Osteoblast (primary cell): Measurements from ENCODE around the gene FAM13C. TPM values are rescaled to one million over a fixed set of nuclear protein-coding genes. Genes with fewer than 3 reads are reported as not detected.
A peak's percentile ranks its signal among the peaks of the same experiment; 100 is the strongest.

ENCODE experiments used
- DNase-seq: peaks from one replicate; pipeline ENCODE4 v3.0.0; 2011; ENCODE audit warnings: low spot score, mixed read lengths; ENCODE audit not compliant: insufficient read length; ENCODE audit errors: missing footprints
- H2AFZ ChIP-seq: 2 replicates; pipeline ENCODE4 v1.6.0; 2011; ENCODE audit warnings: mild to moderate bottlenecking, low read length
- H3K27ac ChIP-seq: 2 replicates; pipeline ENCODE4 v1.5.1; 2011; ENCODE audit warnings: mild to moderate bottlenecking, low read depth, low read length, moderate library complexity
- H3K27me3 ChIP-seq: 2 replicates; pipeline ENCODE4 v1.6.0; 2012; ENCODE audit warnings: mild to moderate bottlenecking, control low read depth, inconsistent platforms, low read length, moderate library complexity; ENCODE audit not compliant: insufficient read depth
- H3K36me3 ChIP-seq: 2 replicates; pipeline ENCODE4 v1.5.1; 2011; ENCODE audit warnings: mild to moderate bottlenecking, low read length, control low read depth, moderate library complexity; ENCODE audit not compliant: insufficient read depth
- H3K4me1 ChIP-seq: 2 replicates; pipeline ENCODE4 v1.5.1; 2011; ENCODE audit warnings: mild to moderate bottlenecking, low read length, control low read depth, moderate library complexity; ENCODE audit not compliant: insufficient read depth
- H3K4me2 ChIP-seq: 2 replicates; pipeline ENCODE4 v1.6.0; 2011; ENCODE audit warnings: mild to moderate bottlenecking, low read length; ENCODE audit not compliant: insufficient read depth
- H3K4me3 ChIP-seq: fragments of 200-600 bp; sonication (generic); 3 replicates; pipeline ENCODE4 v1.5.1; 2012; ENCODE audit warnings: mild to moderate bottlenecking, low read length, inconsistent platforms; ENCODE audit not compliant: insufficient read depth
- H3K79me2 ChIP-seq: 2 replicates; pipeline ENCODE4 v1.6.0; 2012; ENCODE audit warnings: mild to moderate bottlenecking, low read length, control low read depth, inconsistent platforms; ENCODE audit not compliant: insufficient read depth
- H3K9me3 ChIP-seq: 2 replicates; pipeline ENCODE4 v1.5.1; 2011; ENCODE audit warnings: low read depth, low read length, control low read depth
- H4K20me1 ChIP-seq: 2 replicates; pipeline ENCODE4 v1.6.0; 2012; ENCODE audit warnings: mild to moderate bottlenecking, low read length, control low read depth; ENCODE audit not compliant: insufficient read depth
- CTCF ChIP-seq: IDR thresholded peaks from 2 replicates; pipeline ENCODE4 v1.5.1; 2011; ENCODE audit warnings: mild to moderate bottlenecking, low read depth, low read length, moderate library complexity; ENCODE audit errors: extremely low read depth
- total RNA-seq: library from RNA; depleted of rRNA; stranded (reverse); fragments of >200 nt; gene quantifications from 2 replicates; pipeline ENCODE4 v1.2.3, GENCODE V29; 2012

FAM13C gene
- total RNA-seq, 1 donor, result 6.5 TPM

GRCh38 chr10:59339351-59339750, 23.0 kb downstream of the FAM13C start:
- Histone ChIP-seq H3K4me3 (no peak overlapping the region), H3K79me2 (no peaks in the 10 kb centered on the region), H3K4me2 (no peak overlapping the region), H3K9me3 (no peaks in the 10 kb centered on the region), H3K36me3 (no peaks in the 10 kb centered on the region), H3K27ac (no peak overlapping the region), H3K27me3 (no peaks in the 10 kb centered on the region), H2AFZ (peak overlapping the region; percentile 17), H4K20me1 (no peaks in the 10 kb centered on the region), H3K4me1 (peaks cover 14% of the 10 kb centered on the region)
- no peak for DNase-seq
- no peak for TF ChIP-seq CTCF

GRCh38 chr10:59337201-59337652, 25.1 kb downstream of the FAM13C start:
- Histone ChIP-seq H3K79me2 (no peaks in the 10 kb centered on the region), H3K4me2 (no peak overlapping the region), H3K36me3 (no peaks in the 10 kb centered on the region), H3K27me3 (no peaks in the 10 kb centered on the region), H3K4me1 (peaks cover 14% of the 10 kb centered on the region), H3K9me3 (no peaks in the 10 kb centered on the region), H2AFZ (peak overlapping the region; percentile 30), H3K4me3 (no peak overlapping the region), H3K27ac (peak overlapping the region; percentile 17), H4K20me1 (no peaks in the 10 kb centered on the region)
- TF ChIP-seq CTCF, result no peak
- DNase-seq, result peak; percentile 58

GRCh38 chr10:59336632-59337031, 25.7 kb downstream of the FAM13C start:
- H3K4me3 ChIP-seq, result no peak overlapping the region
- H4K20me1 ChIP-seq, result no peaks in the 10 kb centered on the region
- H3K36me3 ChIP-seq, result no peaks in the 10 kb centered on the region
- H2AFZ ChIP-seq, result peak overlapping the region; percentile 30
- H3K9me3 ChIP-seq, result no peaks in the 10 kb centered on the region
- peak; percentile 57 for DNase-seq
- no peaks in the 10 kb centered on the region for H3K79me2 ChIP-seq
- TF ChIP-seq CTCF, result no peak
- H3K4me2 ChIP-seq, result no peak overlapping the region
- peak overlapping the region; percentile 17 for H3K27ac ChIP-seq
- peaks cover 14% of the 10 kb centered on the region for H3K4me1 ChIP-seq
- no peaks in the 10 kb centered on the region for H3K27me3 ChIP-seq

GRCh38 chr10:59335497-59335896, 26.9 kb downstream of the FAM13C start:
- Histone ChIP-seq H2AFZ (no peak overlapping the region), H3K36me3 (no peaks in the 10 kb centered on the region), H3K79me2 (no peaks in the 10 kb centered on the region), H3K4me3 (no peak overlapping the region), H3K4me2 (no peak overlapping the region), H3K27me3 (no peaks in the 10 kb centered on the region), H3K4me1 (peaks cover 14% of the 10 kb centered on the region), H3K9me3 (no peaks in the 10 kb centered on the region), H4K20me1 (no peaks in the 10 kb centered on the region), H3K27ac (no peak overlapping the region)
- no peak for DNase-seq
- TF ChIP-seq CTCF, result no peak
